Hematopoietic multipotent progenitor cell (in vitro differentiated cells): Measurements from ENCODE around the gene RBPJ. TPM values are rescaled to one million over a fixed set of nuclear protein-coding genes. Genes with fewer than 3 reads are reported as not detected.

Experiments
- DNase-seq, 3 donors: peaks; one replicate each; pipeline ENCODE4 v3.0.0-alpha.2; 2011 to 2015; ENCODE audit warnings: low read depth in 2 of 3, low spot score in 2 of 3
- total RNA-seq: library from RNA; depleted of rRNA; stranded (reverse); fragments of >200 nt; gene quantifications from one replicate; pipeline ENCODE4 v1.2.3, GENCODE V29; 2012

The RBPJ gene
- total RNA-seq, 1 donor, result 31.8 TPM

- no peak for DNase-seq
Measured at GRCh38 chr4:26452565-26453531, 132.0 kb downstream of the RBPJ start.

GRCh38 chr4:26454961-26455360 is 134.1 kb downstream of the RBPJ start:
- no peak for DNase-seq

GRCh38 chr4:26455571-26455970 is 134.8 kb downstream of the RBPJ start:
- DNase-seq, result no peak

GRCh38 chr4:26457412-26457811 is 136.6 kb downstream of the RBPJ start:
- DNase-seq, result no peak

- peak in 2 of 3 donors; percentile 63 to 88 for DNase-seq
Measured at GRCh38 chr4:26458157-26458561, 137.3 kb downstream of the RBPJ start.

GRCh38 chr4:26459054-26459755 is 138.4 kb downstream of the RBPJ start:
- peak; percentile 9 to 67 (median 34) for DNase-seq

GRCh38 chr4:26459756-26460530 is 139.1 kb downstream of the RBPJ start:
- DNase-seq, result no peak

- DNase-seq, result no peak
Measured at GRCh38 chr4:26462874-26463273, 142.1 kb downstream of the RBPJ start.

- no peak for DNase-seq
Measured at GRCh38 chr4:26463386-26463785, 142.6 kb downstream of the RBPJ start.

- no peak for DNase-seq
Measured at GRCh38 chr4:26464420-26465095, 143.7 kb downstream of the RBPJ start.

GRCh38 chr4:26466578-26467270 is 145.9 kb downstream of the RBPJ start:
- no peak for DNase-seq

- no peak for DNase-seq
Measured at GRCh38 chr4:26467724-26468123, 146.9 kb downstream of the RBPJ start.

- no peak for DNase-seq
Measured at GRCh38 chr4:26468283-26468949, 147.6 kb downstream of the RBPJ start.

GRCh38 chr4:26468977-26469376 is 148.2 kb downstream of the RBPJ start:
- no peak for DNase-seq

- DNase-seq, result no peak
Measured at GRCh38 chr4:26471890-26472289, 151.1 kb downstream of the RBPJ start.

- DNase-seq, result no peak
Measured at GRCh38 chr4:26473893-26474292, 153.1 kb downstream of the RBPJ start.

GRCh38 chr4:26474551-26474950 is 153.7 kb downstream of the RBPJ start:
- no peak for DNase-seq

GRCh38 chr4:26475716-26476115 is 154.9 kb downstream of the RBPJ start:
- no peak for DNase-seq

- no peak for DNase-seq
Measured at GRCh38 chr4:26476545-26476944, 155.7 kb downstream of the RBPJ start.
